IMR-90 (cell line): Measurements from ENCODE around the gene FANCM. TPM values are rescaled to one million over a fixed set of nuclear protein-coding genes. Genes with fewer than 3 reads are reported as not detected.

ENCODE experiments used
- ATAC-seq: fragments of 200-7000 bp; cut with Tn5 transposase; 2 replicates; pipeline ENCODE4 v1.9.1; 2020; ENCODE audit warnings: low read depth, mild to moderate bottlenecking, moderate library complexity
- BruUV-seq: library from RNA; stranded (reverse); fragments of 400-500 nt; replicated peaks from 2 replicates; lab custom pipeline; 2021; lab: Mats Ljungman, UMichigan
- CTCF ChIA-PET: fragments of 300-600 bp; formaldehyde crosslinking; extraction: SDS; loops from one replicate; lab custom pipeline; 2021; ENCODE audit warnings: antibody characterized with exemption; lab: Yijun Ruan, JAX
- POLR2A ChIA-PET: fragments of 300-600 bp; sonication (Branson Sonifier 250); formaldehyde crosslinking; loops from one replicate; lab custom pipeline; 2022; ENCODE audit warnings: antibody characterized with exemption; ENCODE audit not compliant: unreplicated experiment; lab: Charles Lee
- DNase-seq: peaks from one replicate; pipeline ENCODE4 v3.0.0; 2013
- H2AFZ ChIP-seq: replicated peaks from 2 replicates; pipeline ENCODE3; 2013; ENCODE audit warnings: low read length, mild to moderate bottlenecking; ENCODE audit not compliant: poor library complexity
- H2AK5ac ChIP-seq: 2 replicates; pipeline ENCODE4 v1.6.1; 2013; ENCODE audit warnings: low read depth, low read length, inconsistent platforms
- H2AK9ac ChIP-seq: replicated peaks from 2 replicates; pipeline ENCODE3; 2013; ENCODE audit warnings: mild to moderate bottlenecking, low read depth, low read length, moderate library complexity; ENCODE audit not compliant: poor library complexity
- H2BK120ac ChIP-seq: 2 replicates; pipeline ENCODE4 v1.6.1; 2013; ENCODE audit warnings: low read depth, low read length, inconsistent platforms
- H2BK15ac ChIP-seq: 3 replicates; pipeline ENCODE4 v1.6.1; 2013; ENCODE audit warnings: low read depth, low read length, inconsistent platforms
- H2BK20ac ChIP-seq: 2 replicates; pipeline ENCODE4 v1.6.1; 2013; ENCODE audit warnings: low read depth, mild to moderate bottlenecking, inconsistent platforms, low read length, moderate library complexity
- H2BK5ac ChIP-seq: 2 replicates; pipeline ENCODE4 v1.6.1; 2013; ENCODE audit warnings: mild to moderate bottlenecking, low read depth, low read length, inconsistent platforms; ENCODE audit not compliant: poor library complexity, severe bottlenecking
- H3K14ac ChIP-seq: replicated peaks from 2 replicates; pipeline ENCODE4 v1.6.1; 2013; ENCODE audit warnings: low read depth, low read length, inconsistent platforms
- H3K18ac ChIP-seq: 2 replicates; pipeline ENCODE4 v1.6.1; 2013; ENCODE audit warnings: low read depth, low read length, control low read depth
- H3K23ac ChIP-seq: 2 replicates; pipeline ENCODE4 v1.6.1; 2013; ENCODE audit warnings: low read depth, low read length, inconsistent platforms
- H3K27ac ChIP-seq: 2 replicates; pipeline ENCODE4 v1.5.1; 2013; ENCODE audit warnings: mild to moderate bottlenecking, control low read depth, low read length; ENCODE audit not compliant: insufficient read depth
- H3K27me3 ChIP-seq: 2 replicates; pipeline ENCODE4 v1.6.1; 2013; ENCODE audit warnings: low read length; ENCODE audit not compliant: control insufficient read depth, insufficient read depth
- H3K36me3 ChIP-seq: 2 replicates; pipeline ENCODE4 v1.6.1; 2013; ENCODE audit warnings: low read length, mixed read lengths; ENCODE audit not compliant: control insufficient read depth, insufficient read depth
- H3K4ac ChIP-seq: 2 replicates; pipeline ENCODE4 v1.6.1; 2013; ENCODE audit warnings: low read depth, low read length, inconsistent platforms
- H3K4me1 ChIP-seq: 2 replicates; pipeline ENCODE4 v1.6.1; 2013; ENCODE audit warnings: low read length, mixed read lengths; ENCODE audit not compliant: control insufficient read depth, insufficient read depth
- H3K4me2 ChIP-seq: 2 replicates; pipeline ENCODE4 v1.6.1; 2013; ENCODE audit warnings: low read depth, mild to moderate bottlenecking, control low read depth, low read length, moderate library complexity
- H3K4me3 ChIP-seq: 2 replicates; pipeline ENCODE4 v1.5.1; 2013; ENCODE audit warnings: low read depth, mild to moderate bottlenecking, control low read depth, low read length, moderate library complexity; ENCODE audit not compliant: insufficient read depth
- H3K56ac ChIP-seq: 2 replicates; pipeline ENCODE4 v1.6.1; 2013; ENCODE audit warnings: low read length, inconsistent platforms; ENCODE audit not compliant: insufficient read depth; ENCODE audit errors: extremely low read depth
- H3K79me1 ChIP-seq, 2 experiments: 2 replicates each; pipeline ENCODE4 v1.6.1; 2013; ENCODE audit warnings: low read length in 2 of 2, inconsistent platforms in 1 of 2, low read depth in 1 of 2
- H3K9ac ChIP-seq: 2 replicates; pipeline ENCODE4 v1.6.1; 2013; ENCODE audit warnings: low read depth, low read length, control low read depth
- H3K9me1 ChIP-seq: 2 replicates; pipeline ENCODE4 v1.6.1; 2013; ENCODE audit warnings: low read length, inconsistent platforms; ENCODE audit not compliant: insufficient read depth
- H3K9me3 ChIP-seq: 2 replicates; pipeline ENCODE4 v1.6.1; 2013; ENCODE audit warnings: low read length; ENCODE audit not compliant: control insufficient read depth, insufficient read depth
- H4K20me1 ChIP-seq: 2 replicates; pipeline ENCODE4 v1.6.1; 2013; ENCODE audit warnings: low read length, inconsistent platforms; ENCODE audit not compliant: insufficient read depth
- H4K5ac ChIP-seq: 2 replicates; pipeline ENCODE4 v1.6.1; 2013; ENCODE audit warnings: mild to moderate bottlenecking, low read depth, low read length, control low read depth
- H4K8ac ChIP-seq, 2 experiments: 2 replicates each; pipeline ENCODE4 v1.6.1; 2013; ENCODE audit warnings: low read depth in 2 of 2, low read length in 2 of 2, control low read depth in 1 of 2, inconsistent platforms in 1 of 2
- H4K91ac ChIP-seq: 2 replicates; pipeline ENCODE4 v1.6.1; 2013; ENCODE audit warnings: low read depth, low read length, inconsistent platforms; ENCODE audit not compliant: insufficient read depth
- BHLHE40 ChIP-seq: fragments of 150-350 bp; IDR thresholded peaks from 2 replicates; pipeline ENCODE4 v1.6.1; 2016; ENCODE audit warnings: mild to moderate bottlenecking, low read depth, low read length
- CEBPB ChIP-seq: IDR thresholded peaks from 2 replicates; pipeline ENCODE4 v1.6.1; 2012; ENCODE audit warnings: low read depth, low read length, improper control_type of control experiment
- CHD1 ChIP-seq: IDR thresholded peaks from 2 replicates; pipeline ENCODE4 v1.6.1; 2012; ENCODE audit warnings: low read depth, low read length, improper control_type of control experiment
- CTCF ChIP-seq: conservative IDR thresholded peaks from 2 replicates; pipeline ENCODE4 v1.5.1; 2012; ENCODE audit warnings: mild to moderate bottlenecking, low read depth, low read length, improper control_type of control experiment
- FOS ChIP-seq: fragments of 150-350 bp; IDR thresholded peaks from 2 replicates; pipeline ENCODE4 v1.6.1; 2016; ENCODE audit warnings: low read depth, low read length
- MAFK ChIP-seq: IDR thresholded peaks from 2 replicates; pipeline ENCODE4 v1.6.1; 2012; ENCODE audit warnings: low read depth, low read length, improper control_type of control experiment
- MAZ ChIP-seq: IDR thresholded peaks from 2 replicates; pipeline ENCODE4 v1.6.1; 2012; ENCODE audit warnings: low read depth, mild to moderate bottlenecking, low read length, improper control_type of control experiment, moderate library complexity, borderline replicate concordance
- NFE2L2 ChIP-seq: fragments of 150-350 bp; IDR thresholded peaks from 2 replicates; pipeline ENCODE4 v1.6.1; 2016; ENCODE audit warnings: low read depth, mild to moderate bottlenecking, low read length
- POLR2A ChIP-seq: IDR thresholded peaks from 2 replicates; pipeline ENCODE4 v1.6.1; 2012; ENCODE audit warnings: mild to moderate bottlenecking, low read depth, low read length
- RAD21 ChIP-seq: IDR thresholded peaks from 2 replicates; pipeline ENCODE4 v1.6.1; 2012; ENCODE audit warnings: low read length, improper control_type of control experiment
- RCOR1 ChIP-seq: IDR thresholded peaks from 2 replicates; pipeline ENCODE4 v1.6.1; 2012; ENCODE audit warnings: mild to moderate bottlenecking, low read length, improper control_type of control experiment; ENCODE audit not compliant: insufficient replicate concordance
- SMC3 ChIP-seq: fragments of 150-350 bp; IDR thresholded peaks from 2 replicates; pipeline ENCODE4 v1.6.1; 2016; ENCODE audit warnings: low read depth, mild to moderate bottlenecking, antibody characterized with exemption, low read length, moderate library complexity
- WGBS, 2 experiments: methylation state at CpG; one replicate each; pipeline versions ENCODE4 v1.1.5 to v1.1.7; 2013; ENCODE audit warnings: missing lambda C conversion rate in 2 of 2; ENCODE audit not compliant: insufficient read length in 1 of 2; ENCODE audit errors: extremely low coverage in 2 of 2; 5-methylcytosine and 5-hydroxymethylcytosine counted together
- dilution Hi-C: fragments of 300-500 bp; cut with HindIII; formaldehyde crosslinking; loops from one replicate; pipeline ENCODE4 v1.14.3; 2018; ENCODE audit warnings: low sequenced_read_pairs; ENCODE audit not compliant: unreplicated experiment
- in situ Hi-C: fragments of 300-500 bp; cut with MboI; formaldehyde crosslinking; loops from 3 replicates; pipeline ENCODE4 v1.14.3; 2019; ENCODE audit warnings: low sequenced_read_pairs, inconsistent platforms, mixed read lengths
- intact Hi-C: fragments of 100-400 bp; cut with micrococcal nuclease; formaldehyde crosslinking; loops from 2 replicates; pipeline ENCODE4 v1.10.0; 2022
- polyA plus RNA-seq, 3 experiments: library from polyadenylated mRNA; depleted of rRNA; stranded (reverse); fragments of >200 nt; gene quantifications; 2 replicates each; pipeline ENCODE4 v1.2.3, GENCODE V29; 2012; ENCODE audit warnings: low replicate concordance in 1 of 3
- total RNA-seq: library from RNA; depleted of rRNA; stranded (reverse); fragments of >200 nt; gene quantifications from 2 replicates; pipeline ENCODE4 v1.2.3, GENCODE V29; 2012
- TF ChIP-seq, protein P1 (sequence below): fragments of 150-350 bp; IDR thresholded peaks from 2 replicates; pipeline ENCODE4 v1.6.1; 2016; ENCODE audit warnings: low read depth, mild to moderate bottlenecking, low read length, moderate library complexity, borderline replicate concordance
- TF ChIP-seq, protein P2 (sequence below): fragments of 150-350 bp; IDR thresholded peaks from 2 replicates; pipeline ENCODE4 v1.6.1; 2017; ENCODE audit warnings: mild to moderate bottlenecking, antibody characterized with exemption, low read length, low read depth

FANCM gene
- total and polyA plus RNA-seq, 2 of the 4 experiments (the other 2 are of a cell fraction): 1.7 to 7.0 TPM

- Histone ChIP-seq H3K9me3 (no peaks in the 10 kb centered on the region), H2AK9ac (no peak overlapping the region), H3K9me1 (no peaks in the 10 kb centered on the region), H3K4me1 (no peaks in the 10 kb centered on the region), H4K91ac (no peak overlapping the region), H4K5ac (no peak overlapping the region), H2AK5ac (no peak overlapping the region), H3K18ac (no peak overlapping the region), H3K56ac (no peak overlapping the region), H2BK120ac (no peak overlapping the region), H3K27me3 (no peaks in the 10 kb centered on the region), H3K14ac (no peak overlapping the region), H3K23ac (no peak overlapping the region), H3K36me3 (peaks cover 40% of the 10 kb centered on the region), H3K4me2 (no peak overlapping the region), H3K79me1 (peaks cover 2 to 8% of the 10 kb centered on the region in 2 experiments; a peak in 3 of 4 replicates), H3K4ac (no peak overlapping the region), H2BK20ac (no peak overlapping the region), H3K9ac (no peak overlapping the region), H3K4me3 (no peak overlapping the region), H2BK5ac (no peak overlapping the region), H4K8ac (no peak overlapping the region), H4K20me1 (no peaks in the 10 kb centered on the region), H2BK15ac (no peak overlapping the region), H3K27ac (no peak overlapping the region), H2AFZ (no peak overlapping the region)
- no TSS peak for BruUV-seq
- intact Hi-C loops: no loop called here
- no CpG with 5 or more reads among the region's 3 CpGs for WGBS, 2 experiments
- in situ Hi-C loops: no loop called here
- ChIA-PET CTCF (interaction anchor here (0.9 kb wide), 1 partner anchor 105 kb away, joined by 3 read pairs; no protein-coding TSS in a partner anchor), POLR2A (no interaction called here)
- ATAC-seq (no peak), DNase-seq (no peak)
- dilution Hi-C loops: no loop called here
- TF ChIP-seq MAZ (no peak), NFE2L2 (no peak), SMC3 (no peak), CHD1 (no peak), CEBPB (no peak), FOS (no peak), BHLHE40 (no peak), POLR2A (no peak), RAD21 (no peak), RCOR1 (no peak), MAFK (no peak), CTCF (no peak)
- TF ChIP-seq, protein P1, sequence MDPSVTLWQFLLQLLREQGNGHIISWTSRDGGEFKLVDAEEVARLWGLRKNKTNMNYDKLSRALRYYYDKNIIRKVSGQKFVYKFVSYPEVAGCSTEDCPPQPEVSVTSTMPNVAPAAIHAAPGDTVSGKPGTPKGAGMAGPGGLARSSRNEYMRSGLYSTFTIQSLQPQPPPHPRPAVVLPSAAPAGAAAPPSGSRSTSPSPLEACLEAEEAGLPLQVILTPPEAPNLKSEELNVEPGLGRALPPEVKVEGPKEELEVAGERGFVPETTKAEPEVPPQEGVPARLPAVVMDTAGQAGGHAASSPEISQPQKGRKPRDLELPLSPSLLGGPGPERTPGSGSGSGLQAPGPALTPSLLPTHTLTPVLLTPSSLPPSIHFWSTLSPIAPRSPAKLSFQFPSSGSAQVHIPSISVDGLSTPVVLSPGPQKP: no peak
- TF ChIP-seq, protein P2, sequence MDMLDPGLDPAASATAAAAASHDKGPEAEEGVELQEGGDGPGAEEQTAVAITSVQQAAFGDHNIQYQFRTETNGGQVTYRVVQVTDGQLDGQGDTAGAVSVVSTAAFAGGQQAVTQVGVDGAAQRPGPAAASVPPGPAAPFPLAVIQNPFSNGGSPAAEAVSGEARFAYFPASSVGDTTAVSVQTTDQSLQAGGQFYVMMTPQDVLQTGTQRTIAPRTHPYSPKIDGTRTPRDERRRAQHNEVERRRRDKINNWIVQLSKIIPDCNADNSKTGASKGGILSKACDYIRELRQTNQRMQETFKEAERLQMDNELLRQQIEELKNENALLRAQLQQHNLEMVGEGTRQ: no peak
Measured at GRCh38 chr14:45123271-45123670, 12.5 kb upstream of the FANCM start.
